ENCODE results near the gene NOCT.
"Not testable (repeated sequence)": the region's sequence is repeated elsewhere in the genome, so short reads cannot be mapped to it uniquely, and the experiment has no call there.

NOCT gene, protein sequence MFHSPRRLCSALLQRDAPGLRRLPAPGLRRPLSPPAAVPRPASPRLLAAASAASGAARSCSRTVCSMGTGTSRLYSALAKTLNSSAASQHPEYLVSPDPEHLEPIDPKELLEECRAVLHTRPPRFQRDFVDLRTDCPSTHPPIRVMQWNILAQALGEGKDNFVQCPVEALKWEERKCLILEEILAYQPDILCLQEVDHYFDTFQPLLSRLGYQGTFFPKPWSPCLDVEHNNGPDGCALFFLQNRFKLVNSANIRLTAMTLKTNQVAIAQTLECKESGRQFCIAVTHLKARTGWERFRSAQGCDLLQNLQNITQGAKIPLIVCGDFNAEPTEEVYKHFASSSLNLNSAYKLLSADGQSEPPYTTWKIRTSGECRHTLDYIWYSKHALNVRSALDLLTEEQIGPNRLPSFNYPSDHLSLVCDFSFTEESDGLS

GRCh38 chr4:139015269-139015947 is at the start of gene NOCT:
TSS of gene NOCT (plus strand) at chr4:139015781. CDS start at chr4:139015982, 201 bp downstream.
- peak; percentile 34 for DNase-seq

GRCh38 chr4:138967313-138967712 is 48.3 kb upstream of the NOCT start:
- no peak for DNase-seq

GRCh38 chr4:138972956-138973801 is 42.4 kb upstream of the NOCT start:
- DNase-seq = peak; percentile 17

- no peak for DNase-seq
These were observed 40.4 kb upstream of the NOCT start for GRCh38 chr4:138975225-138975624.

GRCh38 chr4:138976526-138976925 is 39.1 kb upstream of the NOCT start:
- DNase-seq = no peak

- DNase-seq = no peak
These were observed 38.1 kb upstream of the NOCT start for GRCh38 chr4:138977524-138977923.

- DNase-seq = no peak
These were observed 37.5 kb upstream of the NOCT start for GRCh38 chr4:138978028-138978585.

- no peak for DNase-seq
These were observed 37.0 kb upstream of the NOCT start for GRCh38 chr4:138978600-138978999.

DNA sequence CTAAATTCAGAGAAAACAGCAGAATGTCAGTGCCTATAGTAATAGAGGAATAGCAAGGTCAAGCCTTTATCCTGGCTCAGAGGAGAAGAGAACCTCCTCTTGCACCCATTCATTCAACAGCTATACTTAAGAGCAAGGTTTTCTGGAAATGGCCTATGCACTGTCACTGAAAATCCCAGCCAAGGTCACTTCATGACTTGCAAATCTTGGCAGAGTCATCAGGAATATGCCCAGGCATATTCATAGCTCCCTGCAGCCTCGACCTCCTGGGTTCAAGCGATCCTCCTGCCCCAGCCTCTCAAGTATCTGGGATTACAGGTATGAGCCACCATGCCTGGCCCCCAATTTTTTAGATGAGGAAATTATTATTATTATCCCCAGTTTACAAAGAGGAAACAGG is 35.8 kb upstream of the NOCT start:
- no peak for DNase-seq

DNA sequence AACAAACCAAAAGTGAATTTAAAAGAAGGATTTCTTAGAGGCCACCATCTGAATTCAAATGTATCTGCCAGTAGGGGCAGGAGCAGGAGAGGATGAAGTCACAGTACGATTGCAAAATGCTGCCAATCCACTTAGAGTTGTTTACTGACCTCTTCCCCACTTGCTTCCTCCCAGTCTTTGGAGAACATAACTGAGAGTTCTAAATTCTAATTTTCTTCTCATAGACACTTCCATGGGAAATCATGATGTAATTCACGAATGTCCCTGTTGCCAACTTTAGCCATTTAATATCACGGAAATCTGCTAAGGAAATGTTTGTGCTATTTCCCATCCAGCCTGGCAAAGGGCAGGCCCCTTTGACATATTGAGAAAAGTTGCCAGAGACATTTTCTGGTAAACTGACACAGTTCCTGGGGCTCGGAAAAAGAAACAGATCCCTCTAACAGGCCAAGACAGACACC is 33.6 kb upstream of the NOCT start:
- no peak for DNase-seq

DNA sequence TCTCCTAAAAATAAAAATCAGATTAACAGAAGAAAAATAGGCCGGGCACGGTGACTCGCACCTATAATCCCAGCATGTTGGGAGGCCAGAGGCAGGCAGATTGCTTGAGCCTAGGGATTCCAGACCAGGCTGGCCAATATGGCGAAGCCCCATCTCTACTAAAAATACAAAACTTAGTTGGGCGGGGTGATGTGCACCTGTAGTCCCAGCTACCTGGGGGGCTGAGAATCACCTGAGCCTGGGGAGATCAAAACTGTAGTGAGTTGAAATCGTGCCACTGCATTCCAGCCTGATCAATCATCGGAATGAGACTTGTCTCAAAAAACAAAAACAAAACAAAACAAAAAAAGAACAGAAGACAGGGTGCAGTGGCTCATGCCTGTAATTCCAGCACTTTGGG is 32.8 kb upstream of the NOCT start:
- no peak for DNase-seq

- no peak for DNase-seq
These were observed 31.9 kb upstream of the NOCT start for GRCh38 chr4:138983690-138984089.

DNA sequence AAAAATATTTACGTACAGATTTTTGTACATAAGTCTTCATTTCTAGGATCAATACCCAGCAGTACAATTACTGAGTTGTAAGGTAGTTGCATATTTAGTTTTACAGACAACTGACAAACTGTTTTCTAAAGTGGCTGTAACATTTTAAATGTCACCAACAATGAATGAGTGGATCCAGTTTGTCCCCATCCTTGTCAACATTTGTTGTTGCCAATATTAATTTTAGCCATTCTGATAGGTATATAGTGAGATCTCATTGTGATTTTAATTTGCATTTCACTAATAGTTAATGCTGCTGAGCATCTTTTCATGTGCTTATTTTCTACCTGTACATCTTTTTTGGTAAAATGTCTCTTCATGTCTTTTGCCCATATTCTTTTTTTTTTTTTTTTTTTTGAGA is 30.9 kb upstream of the NOCT start:
- DNase-seq = no peak

GRCh38 chr4:138992676-138993075 is 22.9 kb upstream of the NOCT start:
- DNase-seq = no peak

DNA sequence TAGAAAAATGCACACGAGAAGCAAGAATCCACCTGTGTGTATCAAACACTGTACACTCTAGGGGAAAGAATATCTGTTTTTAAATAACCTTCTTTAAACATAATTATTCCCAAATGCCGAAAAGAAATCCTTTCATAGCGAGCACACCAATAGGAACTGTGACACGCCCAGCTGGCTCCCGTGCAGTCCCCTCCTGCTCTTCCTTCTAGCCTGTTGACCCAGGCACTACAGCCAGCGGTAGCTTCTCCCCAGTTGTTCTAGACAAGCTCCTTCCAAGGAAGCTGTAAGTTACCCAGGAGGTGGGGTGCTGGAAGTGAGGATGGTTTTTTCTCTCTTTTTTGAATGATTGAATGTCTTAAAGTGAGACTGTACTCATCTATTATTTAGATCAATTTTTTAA is 19.5 kb upstream of the NOCT start:
- DNase-seq = no peak

- DNase-seq = no peak
These were observed 15.9 kb upstream of the NOCT start for GRCh38 chr4:138999666-139000065.

GRCh38 chr4:139000134-139000533 is 15.4 kb upstream of the NOCT start:
- DNase-seq = not testable (repeated sequence)

DNA sequence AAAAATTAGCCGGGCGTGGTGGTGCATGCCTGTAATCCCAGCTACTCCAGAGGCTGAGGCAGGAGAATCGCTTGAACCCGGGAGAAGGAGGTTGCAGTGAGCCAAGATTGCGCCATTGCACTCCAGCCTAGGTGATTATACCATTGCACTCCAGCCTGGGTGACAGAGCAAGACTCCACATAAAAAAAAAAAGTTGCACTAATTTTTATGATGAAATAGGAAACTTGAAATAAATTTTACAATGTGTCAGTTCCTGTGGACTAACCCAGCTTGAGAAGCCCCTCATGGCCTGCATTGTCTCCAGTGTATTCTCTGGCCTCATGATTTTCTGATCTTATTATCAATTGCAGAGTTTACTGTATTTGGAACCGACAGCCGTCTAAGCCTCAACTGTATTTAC is 14.2 kb upstream of the NOCT start:
- DNase-seq = not testable (repeated sequence)

- DNase-seq = not testable (repeated sequence)
These were observed 11.9 kb upstream of the NOCT start for GRCh38 chr4:139003668-139004067.

GRCh38 chr4:139005774-139006173 is 9.8 kb upstream of the NOCT start:
- DNase-seq = no peak

DNA sequence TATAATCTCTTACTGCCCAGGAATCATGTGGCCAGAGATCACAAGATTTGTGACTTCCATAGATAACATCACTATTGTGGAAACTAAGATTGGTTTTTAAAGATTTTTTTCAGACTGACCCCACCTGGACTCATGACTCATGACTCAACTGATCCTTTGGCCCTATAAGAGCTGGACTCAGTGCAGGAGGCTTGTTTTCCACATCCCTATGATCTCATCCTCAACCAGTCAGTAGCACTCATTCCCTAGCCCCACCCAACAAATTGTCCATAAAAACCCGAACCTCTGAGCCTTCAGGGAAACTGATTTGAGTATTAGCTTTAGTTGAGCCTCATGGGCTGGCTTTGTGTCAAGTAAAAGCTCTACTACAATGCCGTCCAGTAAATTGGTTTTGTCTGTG is 7.9 kb upstream of the NOCT start:
- no peak for DNase-seq

DNA sequence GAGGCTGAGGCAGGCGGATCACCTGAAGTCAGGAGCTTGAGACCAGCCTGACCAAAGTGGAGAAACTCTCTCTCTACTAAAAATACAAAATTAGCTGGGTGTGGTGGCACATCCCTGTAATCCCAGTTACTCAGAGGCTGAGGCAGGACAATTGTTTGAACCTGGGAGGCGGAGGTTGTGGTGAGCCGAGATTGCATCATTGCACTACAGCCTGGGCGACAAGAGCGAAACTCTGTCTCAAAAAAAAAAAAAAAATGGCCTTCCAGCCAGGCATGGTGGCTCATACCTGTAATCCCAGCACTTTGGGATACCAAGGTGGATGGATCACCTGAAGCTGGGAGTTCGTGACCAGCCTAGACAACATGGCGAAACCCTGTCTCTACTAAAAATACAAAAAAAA is 7.3 kb upstream of the NOCT start:
- DNase-seq = not testable (repeated sequence)

DNA sequence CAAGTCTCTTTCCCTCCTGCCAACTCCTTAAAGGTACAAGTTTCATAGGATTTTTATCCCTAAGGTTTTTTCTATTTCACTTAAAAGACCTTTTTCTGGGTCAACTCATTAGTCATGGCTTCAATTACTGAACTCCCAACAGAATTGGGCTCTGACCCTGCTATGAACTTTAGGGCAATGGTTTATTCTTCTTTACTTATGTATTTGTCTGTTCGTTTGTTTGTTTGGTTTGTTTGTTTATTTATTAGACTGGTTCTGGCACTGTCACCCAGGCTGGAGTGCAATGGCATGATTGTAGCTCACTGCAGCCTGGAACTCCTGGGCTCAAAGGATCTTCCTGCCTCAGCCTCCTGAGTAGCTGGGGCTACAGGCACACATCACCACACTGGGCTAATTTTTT is 5.9 kb upstream of the NOCT start:
- no peak for DNase-seq
